Activated CD4-positive, CD25-positive, alpha-beta regulatory T cell treated with anti-CD3 and anti-CD28 coated beads, Interleukin-2, amount 50 U/mL, for 16 hours (primary cell): ENCODE measurements around the gene CAVIN4.

ENCODE experiments used
- DNase-seq: peaks from one replicate; pipeline ENCODE4 v3.0.0-alpha.2; 2020; ENCODE audit warnings: low read depth, low spot score

CAVIN4 gene

DNA sequence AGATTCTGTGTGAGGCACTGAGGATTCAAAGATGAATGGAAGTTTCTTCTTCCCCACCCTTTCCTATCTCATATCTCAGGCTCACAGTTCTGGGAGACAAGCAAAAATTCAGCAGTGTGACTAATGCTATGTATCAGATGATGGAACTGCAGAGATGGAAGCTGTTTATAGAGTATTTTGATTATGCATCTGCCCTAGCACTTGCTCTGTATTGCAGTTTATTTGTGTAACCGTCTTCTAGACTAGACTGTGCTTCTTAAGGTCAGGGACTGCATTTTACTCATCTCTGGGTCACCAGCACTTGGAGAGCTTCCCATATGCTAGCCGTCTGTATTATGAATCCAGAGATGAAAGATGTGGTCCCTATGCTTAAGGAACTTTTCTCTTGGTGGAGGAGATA, 12.6 kb downstream of the CAVIN4 start:
- DNase-seq, result no peak

DNA sequence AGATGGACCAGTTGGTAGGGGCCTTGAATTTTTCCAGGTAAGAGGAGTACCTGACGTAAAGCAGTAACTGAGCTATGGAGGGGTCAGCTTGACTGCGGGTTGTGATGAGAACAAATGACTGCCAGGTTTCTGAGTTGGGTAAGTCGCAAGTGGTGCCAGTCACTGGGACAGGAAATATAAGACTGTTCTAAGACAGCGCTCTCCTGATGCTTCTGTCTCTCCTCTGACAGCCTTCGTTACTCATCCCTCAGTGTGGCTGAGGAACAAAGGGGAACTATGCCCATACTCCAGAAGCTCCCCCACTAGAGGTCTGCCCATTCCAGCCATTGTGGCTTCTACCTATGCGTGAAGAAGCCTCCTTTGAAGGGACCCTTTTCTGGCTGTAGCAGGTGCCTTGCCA, 13.3 kb downstream of the CAVIN4 start:
- DNase-seq, result no peak

DNA sequence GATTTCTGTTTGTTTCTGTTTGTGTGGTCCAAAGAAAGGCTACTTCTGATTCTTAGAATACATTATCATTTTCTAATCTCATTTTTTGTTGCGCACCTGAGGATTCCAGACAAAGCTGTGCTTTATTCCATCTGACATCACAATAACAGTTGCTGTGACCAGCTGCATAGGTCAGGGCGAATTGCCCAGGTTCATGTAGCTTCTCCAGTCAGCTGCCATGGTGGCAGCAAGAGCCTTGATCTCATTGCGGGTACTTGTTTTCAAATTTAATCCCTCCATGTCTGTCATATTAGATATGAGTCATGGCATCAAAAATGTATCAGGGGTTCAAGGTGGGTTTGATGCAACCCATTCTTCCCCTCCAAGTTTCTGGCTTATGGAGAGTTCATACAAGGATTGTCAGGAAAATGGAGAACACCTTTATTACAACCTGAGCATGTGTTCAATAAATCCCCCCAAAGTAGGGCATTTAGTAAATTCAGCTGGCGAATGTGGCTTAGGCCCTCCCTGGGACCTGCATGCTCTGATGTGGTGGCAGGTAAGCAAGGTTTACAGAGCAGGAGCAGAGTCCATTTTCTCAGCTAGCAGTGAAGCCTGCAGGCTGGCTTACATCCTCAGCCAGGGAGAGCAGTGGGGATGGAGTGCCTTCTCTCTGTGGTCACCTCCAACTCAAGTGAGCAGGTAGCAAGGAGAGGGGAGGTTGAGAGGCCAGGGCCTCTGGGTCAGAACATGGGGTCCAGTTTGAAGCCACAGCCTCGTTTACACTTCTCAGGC, 13.9 kb downstream of the CAVIN4 start:
- DNase-seq, result no peak

DNA sequence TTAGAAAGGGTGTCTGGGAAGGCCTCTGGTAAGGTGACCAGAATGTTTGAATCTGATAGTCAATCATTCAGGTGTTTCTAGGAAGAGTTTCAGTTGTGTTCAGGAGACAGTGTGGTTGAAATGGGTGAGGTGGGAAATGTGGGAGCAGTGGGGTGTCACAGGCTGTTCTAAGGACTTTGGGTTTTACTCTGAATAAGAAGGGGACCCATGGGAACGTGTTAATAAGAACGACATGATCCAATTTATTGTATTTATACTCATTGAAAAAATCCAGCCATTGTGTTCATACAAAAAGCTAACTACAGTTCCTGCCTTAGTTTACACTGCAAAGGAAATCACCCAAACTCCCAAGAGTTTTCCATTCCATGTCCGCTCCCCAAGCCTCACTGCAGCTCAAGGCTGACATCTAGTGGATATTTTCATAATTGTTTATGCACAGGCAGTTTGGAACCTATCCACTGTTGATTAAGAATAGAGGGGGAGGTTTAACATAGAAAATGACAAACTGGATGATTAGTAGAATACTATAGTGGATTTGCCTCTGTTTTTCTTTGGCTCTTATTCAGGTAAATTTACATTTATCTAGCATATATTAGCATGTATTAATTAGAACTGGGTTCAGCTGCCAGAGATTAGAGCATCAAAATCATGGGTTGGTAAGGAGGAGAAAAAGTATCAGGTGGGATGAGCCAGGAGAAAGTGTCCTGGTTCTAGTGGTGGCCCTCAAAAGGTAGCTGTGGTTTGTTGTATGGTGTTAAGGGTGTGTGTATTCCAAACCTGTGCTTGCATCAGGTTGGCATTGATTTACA, 17.7 kb downstream of the CAVIN4 start:
- no peak for DNase-seq

DNA sequence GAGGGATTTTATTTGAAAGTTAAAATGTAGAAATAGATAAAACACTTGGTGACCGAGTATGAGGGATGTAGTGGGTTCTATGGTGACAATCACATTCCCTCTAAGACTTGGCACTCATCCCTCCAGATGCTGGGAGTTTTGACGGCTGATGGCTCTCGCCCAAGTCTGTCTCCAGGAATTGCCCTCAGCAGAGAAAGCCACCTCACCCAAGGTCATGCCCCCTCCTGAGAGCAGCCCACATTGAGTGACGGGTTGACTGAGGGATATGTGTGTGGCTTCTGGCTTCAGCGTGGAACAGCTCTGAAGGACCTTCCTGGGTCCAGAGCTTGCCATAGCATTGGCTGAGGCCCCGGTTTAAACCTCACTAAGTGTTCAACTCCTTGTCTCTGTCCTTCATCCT, 19.4 kb downstream of the CAVIN4 start:
- no peak for DNase-seq

DNA sequence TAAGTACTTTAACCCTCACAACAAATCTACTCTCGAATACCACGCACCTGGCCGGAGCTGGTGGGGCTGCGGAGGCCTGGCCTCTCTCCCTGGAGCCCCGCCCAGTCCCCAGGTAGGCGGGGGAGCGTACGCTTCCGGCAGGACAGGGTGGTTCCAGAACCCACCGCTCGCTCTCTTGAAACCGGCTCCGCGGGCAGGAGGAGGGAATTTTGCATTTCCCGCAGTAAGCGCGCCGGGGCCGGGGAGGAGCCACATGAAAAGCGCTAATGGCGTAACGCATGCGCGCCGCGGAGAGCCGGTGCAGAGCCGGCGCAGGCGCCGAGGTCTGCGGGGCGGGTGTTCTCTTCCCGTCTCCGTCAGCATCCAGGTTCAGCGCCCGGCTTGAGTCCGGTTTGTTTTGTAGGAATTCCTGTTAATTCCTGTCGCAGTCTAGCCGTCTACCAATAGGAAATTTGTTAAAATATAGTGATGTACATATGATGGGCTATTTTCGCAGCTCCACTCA, 20.8 kb downstream of the CAVIN4 start:
- peak; percentile 50 for DNase-seq

DNA sequence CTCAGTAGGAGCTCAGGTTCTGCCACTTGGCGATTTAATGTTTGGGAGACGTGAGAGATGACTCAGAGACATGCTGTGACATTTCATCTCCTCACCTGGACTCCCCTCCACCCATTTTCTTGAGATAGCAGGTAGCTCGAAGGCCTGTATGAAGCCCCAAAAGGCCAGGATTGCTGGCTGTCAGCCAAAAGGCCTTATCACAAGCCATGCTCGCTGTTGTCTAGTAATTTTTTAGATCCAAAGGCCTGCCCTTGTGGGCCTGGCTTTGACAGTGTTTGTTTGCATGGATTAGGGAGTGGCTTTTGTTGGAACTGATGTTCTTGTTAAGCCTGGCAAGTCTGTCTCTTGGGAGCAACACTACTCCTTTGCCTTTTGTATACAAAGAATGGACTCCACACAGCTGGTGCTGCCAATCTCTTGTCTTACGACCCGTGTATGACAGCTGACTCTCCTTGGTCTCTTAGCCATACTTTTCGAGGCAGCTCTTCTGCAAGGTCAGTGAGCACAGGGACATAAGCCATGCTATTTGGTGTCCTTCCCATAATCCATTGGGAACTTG, 22.7 kb downstream of the CAVIN4 start:
- DNase-seq, result no peak

DNA sequence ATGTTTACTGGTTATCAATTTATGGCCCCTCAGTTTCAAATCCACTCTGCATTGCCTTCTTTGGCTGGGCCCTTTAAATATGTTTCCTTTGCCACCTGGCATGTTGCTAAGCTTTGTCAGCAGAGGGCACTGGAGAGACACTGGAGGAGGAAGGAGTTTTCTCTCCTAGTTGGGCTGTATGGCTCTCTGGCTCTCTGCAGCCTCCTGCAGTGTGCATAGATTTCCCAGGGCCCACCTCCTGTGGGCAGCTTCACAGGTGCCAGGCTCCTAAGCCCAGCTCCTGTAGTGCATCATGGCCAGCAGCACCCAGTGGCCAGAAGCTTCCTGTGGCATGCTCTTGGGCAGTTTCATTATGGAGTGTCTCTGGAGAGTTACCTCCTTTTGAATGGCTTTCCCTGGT, 23.3 kb downstream of the CAVIN4 start:
- no peak for DNase-seq

DNA sequence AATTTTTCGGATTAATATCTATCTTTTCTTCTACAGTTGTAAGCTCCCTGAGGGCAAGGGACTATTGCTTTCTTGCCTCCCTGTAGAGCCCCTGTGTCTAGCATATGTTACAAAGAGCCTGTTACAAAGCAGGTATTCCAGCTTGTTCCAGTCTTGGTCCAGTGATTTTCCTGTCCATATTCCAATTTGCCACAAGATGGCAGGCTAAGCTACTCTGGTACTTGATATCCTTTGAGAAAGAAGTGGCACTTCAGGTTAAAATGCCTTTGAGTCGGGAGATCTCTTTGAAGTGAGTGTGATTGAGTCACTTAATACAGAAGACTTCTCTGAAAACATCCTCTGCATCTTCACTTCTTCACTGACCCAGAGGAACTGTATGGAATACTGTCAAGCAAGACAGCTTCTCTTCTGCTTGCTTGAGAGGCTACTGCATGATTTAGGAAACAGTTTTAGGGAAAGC, 24.5 kb downstream of the CAVIN4 start:
- DNase-seq, result no peak

DNA sequence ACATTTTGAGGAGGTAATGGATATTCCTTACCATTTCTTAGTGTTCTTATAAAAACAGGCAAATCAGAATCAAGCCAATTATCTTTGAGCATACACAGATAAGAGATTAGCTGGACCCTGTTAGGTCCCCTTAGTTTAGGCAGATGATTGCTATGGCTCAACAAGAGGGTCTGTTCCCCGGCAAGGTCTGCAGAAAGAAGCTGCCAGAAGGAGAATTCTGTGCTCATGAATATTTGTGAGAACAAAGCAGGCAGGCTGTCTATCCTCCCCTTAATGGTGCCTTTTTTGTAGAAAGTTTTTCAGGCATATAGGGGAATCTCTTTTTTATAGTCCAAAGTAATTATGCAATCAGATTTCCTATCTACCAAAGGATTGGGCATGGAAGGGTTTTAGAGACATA, 27.5 kb downstream of the CAVIN4 start:
- no peak for DNase-seq

DNA sequence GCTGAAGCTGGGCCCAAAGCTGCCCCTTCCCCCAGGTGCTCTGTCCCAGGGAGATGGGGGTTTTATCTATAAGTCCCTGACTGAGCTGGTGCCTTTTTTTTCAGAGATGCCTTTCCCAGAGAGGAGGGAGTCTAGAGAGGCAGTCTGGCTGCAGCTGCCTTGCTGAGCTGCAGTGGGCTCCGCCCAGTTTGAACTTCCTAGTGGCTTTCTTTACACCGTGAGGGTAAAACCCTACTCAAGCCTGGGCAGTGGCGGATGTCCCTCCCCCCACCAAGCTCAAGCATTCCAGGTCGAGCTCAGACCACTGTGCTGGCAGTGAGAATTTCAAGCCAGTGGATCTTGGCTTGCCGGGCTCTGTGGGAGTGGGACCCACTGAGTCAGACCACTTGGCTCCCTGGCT, 41.3 kb downstream of the CAVIN4 start:
- DNase-seq, result no peak

DNA sequence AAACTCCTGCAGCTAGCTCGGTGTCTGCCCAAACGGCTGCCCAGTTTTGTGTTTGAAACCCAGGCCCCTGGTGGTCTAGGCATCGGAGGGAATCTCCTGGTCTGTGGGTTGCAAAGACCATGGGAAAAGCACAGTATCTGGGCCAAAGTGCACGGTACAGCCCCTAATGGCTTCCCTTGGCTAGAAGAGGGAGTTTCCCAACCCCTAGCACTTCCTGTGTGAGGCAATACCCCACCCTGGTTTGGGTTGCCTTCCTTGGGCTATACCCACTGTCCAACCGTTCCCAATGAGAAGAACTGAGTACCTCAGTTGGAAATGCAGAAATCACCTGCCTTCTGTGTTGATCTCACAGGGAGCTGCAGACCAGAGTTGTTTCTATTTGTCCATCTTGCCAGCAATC, 41.8 kb downstream of the CAVIN4 start:
- no peak for DNase-seq

DNA sequence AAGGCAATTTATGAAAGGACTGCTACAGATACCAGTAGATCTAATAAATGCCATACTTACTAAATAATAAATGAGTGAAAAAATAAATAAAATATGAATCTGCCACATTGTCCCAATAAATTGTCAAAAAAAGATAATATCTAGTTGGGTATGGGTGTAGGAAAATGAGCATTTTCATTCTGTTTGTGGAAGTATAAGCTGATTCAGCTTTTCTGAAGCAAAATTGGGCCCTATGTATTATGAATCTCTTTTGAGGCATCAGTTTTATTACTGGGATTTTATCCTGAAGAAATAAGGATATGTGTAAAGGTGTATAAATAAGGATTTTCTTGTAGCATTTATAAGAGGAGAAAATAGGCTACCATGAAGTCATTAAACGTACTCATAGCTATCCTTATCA, 46.1 kb downstream of the CAVIN4 start:
- DNase-seq, result no peak

DNA sequence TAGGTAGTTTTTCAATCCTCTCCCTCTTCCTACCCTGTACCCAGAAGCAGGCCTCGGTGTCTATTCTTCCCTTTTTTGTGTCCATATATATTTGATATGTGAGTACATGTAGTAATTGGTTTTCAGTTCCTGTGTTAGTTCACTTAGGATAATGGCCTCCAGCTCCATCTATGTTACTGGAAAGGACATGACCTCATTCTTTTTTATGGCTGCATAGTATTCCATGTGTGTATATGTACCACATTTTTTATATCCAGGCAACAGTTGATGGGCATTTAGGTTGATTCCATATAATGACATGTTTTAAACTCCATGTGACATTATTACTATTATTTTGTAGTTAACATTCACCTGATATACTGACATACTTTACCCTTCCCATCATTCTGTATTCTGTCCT, 49.1 kb downstream of the CAVIN4 start:
- no peak for DNase-seq

DNA sequence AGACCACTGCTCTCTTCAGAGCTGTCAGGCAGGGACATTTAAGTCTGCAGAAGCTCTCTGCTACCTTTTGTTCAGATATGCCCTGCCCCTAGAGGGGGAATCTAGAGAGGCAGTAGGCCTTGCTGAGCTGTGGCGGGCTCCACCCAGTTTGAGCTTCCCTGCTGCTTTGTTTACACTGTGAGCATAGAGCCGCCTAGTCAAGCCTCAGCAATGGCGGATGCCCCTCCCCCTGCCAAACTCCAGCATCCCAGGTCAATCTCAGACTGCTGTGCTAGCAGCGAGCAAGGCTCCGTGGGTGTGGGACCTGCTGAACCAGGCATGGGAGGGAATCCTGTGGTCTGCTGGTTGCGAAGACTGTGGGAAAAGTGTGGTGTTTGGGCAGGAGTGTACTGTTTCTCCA, 59.9 kb downstream of the CAVIN4 start:
- DNase-seq, result no peak
